GM12878 (cell line): ENCODE measurements around the gene PTPRN2.

Experiments
- FOXM1 ChIP-seq: IDR thresholded peaks from 2 replicates; pipeline ENCODE4 v1.6.1; 2012; ENCODE audit warnings: low read depth, mild to moderate bottlenecking, inconsistent platforms, low read length, moderate library complexity
- POLR2A ChIP-seq: IDR thresholded peaks from 2 replicates; pipeline ENCODE4 v1.6.1; 2011; ENCODE audit warnings: low read depth, mild to moderate bottlenecking, low read length
- TF ChIP-seq, protein P1 (sequence below), 3 experiments: IDR thresholded peaks in 2 of 3; conservative IDR thresholded peaks in 1 of 3; 2 replicates each; pipeline ENCODE4 v1.5.1; 2011; ENCODE audit warnings: low read depth in 3 of 3, low read length in 3 of 3, mild to moderate bottlenecking in 3 of 3, control low read depth in 2 of 3, moderate library complexity in 2 of 3, inconsistent platforms in 1 of 3, mixed read lengths in 1 of 3; ENCODE audit not compliant: control insufficient read depth in 2 of 3, insufficient read depth in 1 of 3; ENCODE audit errors: extremely low read depth in 1 of 3
- TF ChIP-seq, protein P2 (sequence below): fragments of 450-650 bp; IDR thresholded peaks from 2 replicates; pipeline ENCODE4 v1.6.1; 2017; ENCODE audit warnings: antibody characterized with exemption, mild to moderate bottlenecking, moderate library complexity
- TF ChIP-seq, protein P3 (sequence below): IDR thresholded peaks from 2 replicates; pipeline ENCODE4 v1.6.1; 2011; ENCODE audit warnings: low read depth, mild to moderate bottlenecking, low read length, moderate library complexity, borderline replicate concordance; ENCODE audit errors: extremely low read depth

DNA sequence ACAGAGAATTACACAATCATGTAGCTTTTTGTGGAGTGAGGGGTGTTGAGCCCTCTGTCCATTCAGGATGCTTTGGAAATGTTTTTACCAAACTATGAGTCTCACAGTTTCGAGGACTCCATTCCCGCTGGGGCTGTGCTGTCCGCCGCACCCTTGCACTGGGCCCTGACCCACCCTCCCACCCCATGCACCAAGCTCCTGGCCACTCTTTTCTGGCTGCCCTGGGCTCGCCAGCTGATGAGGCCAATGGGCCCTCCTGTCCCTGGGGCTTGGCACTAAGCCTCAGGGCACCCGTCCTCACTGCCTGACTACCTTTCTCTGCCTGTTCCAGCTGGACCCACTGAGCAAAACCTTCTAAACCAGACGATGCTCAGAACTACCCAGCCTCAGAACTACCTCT is 332.1 kb downstream of the PTPRN2 start:
- TF ChIP-seq, protein P1, sequence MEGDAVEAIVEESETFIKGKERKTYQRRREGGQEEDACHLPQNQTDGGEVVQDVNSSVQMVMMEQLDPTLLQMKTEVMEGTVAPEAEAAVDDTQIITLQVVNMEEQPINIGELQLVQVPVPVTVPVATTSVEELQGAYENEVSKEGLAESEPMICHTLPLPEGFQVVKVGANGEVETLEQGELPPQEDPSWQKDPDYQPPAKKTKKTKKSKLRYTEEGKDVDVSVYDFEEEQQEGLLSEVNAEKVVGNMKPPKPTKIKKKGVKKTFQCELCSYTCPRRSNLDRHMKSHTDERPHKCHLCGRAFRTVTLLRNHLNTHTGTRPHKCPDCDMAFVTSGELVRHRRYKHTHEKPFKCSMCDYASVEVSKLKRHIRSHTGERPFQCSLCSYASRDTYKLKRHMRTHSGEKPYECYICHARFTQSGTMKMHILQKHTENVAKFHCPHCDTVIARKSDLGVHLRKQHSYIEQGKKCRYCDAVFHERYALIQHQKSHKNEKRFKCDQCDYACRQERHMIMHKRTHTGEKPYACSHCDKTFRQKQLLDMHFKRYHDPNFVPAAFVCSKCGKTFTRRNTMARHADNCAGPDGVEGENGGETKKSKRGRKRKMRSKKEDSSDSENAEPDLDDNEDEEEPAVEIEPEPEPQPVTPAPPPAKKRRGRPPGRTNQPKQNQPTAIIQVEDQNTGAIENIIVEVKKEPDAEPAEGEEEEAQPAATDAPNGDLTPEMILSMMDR (IDR thresholded peaks at IDR 0.05 in 2 of 3, conservative IDR thresholded peaks at IDR 0.05 in 1 of 3; ENCODE audit: control insufficient read depth in 2 of 3, extremely low read depth in 1 of 3, insufficient read depth in 1 of 3, low read depth in 3 of 3, low read length in 3 of 3): no peak
- TF ChIP-seq, protein P2, sequence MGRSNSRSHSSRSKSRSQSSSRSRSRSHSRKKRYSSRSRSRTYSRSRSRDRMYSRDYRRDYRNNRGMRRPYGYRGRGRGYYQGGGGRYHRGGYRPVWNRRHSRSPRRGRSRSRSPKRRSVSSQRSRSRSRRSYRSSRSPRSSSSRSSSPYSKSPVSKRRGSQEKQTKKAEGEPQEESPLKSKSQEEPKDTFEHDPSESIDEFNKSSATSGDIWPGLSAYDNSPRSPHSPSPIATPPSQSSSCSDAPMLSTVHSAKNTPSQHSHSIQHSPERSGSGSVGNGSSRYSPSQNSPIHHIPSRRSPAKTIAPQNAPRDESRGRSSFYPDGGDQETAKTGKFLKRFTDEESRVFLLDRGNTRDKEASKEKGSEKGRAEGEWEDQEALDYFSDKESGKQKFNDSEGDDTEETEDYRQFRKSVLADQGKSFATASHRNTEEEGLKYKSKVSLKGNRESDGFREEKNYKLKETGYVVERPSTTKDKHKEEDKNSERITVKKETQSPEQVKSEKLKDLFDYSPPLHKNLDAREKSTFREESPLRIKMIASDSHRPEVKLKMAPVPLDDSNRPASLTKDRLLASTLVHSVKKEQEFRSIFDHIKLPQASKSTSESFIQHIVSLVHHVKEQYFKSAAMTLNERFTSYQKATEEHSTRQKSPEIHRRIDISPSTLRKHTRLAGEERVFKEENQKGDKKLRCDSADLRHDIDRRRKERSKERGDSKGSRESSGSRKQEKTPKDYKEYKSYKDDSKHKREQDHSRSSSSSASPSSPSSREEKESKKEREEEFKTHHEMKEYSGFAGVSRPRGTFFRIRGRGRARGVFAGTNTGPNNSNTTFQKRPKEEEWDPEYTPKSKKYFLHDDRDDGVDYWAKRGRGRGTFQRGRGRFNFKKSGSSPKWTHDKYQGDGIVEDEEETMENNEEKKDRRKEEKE: no peak
- TF ChIP-seq FOXM1 (no peak), POLR2A (no peak)
- TF ChIP-seq, protein P3, sequence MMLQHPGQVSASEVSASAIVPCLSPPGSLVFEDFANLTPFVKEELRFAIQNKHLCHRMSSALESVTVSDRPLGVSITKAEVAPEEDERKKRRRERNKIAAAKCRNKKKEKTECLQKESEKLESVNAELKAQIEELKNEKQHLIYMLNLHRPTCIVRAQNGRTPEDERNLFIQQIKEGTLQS: no peak
